ENCODE results near the gene SH3BP2. TPM values are rescaled to one million over a fixed set of nuclear protein-coding genes. Genes with fewer than 3 reads are reported as not detected.

The SH3BP2 gene
- polyA plus RNA-seq, 4 donors, result 30.8 to 37.9 (median 34.7) TPM

DNA sequence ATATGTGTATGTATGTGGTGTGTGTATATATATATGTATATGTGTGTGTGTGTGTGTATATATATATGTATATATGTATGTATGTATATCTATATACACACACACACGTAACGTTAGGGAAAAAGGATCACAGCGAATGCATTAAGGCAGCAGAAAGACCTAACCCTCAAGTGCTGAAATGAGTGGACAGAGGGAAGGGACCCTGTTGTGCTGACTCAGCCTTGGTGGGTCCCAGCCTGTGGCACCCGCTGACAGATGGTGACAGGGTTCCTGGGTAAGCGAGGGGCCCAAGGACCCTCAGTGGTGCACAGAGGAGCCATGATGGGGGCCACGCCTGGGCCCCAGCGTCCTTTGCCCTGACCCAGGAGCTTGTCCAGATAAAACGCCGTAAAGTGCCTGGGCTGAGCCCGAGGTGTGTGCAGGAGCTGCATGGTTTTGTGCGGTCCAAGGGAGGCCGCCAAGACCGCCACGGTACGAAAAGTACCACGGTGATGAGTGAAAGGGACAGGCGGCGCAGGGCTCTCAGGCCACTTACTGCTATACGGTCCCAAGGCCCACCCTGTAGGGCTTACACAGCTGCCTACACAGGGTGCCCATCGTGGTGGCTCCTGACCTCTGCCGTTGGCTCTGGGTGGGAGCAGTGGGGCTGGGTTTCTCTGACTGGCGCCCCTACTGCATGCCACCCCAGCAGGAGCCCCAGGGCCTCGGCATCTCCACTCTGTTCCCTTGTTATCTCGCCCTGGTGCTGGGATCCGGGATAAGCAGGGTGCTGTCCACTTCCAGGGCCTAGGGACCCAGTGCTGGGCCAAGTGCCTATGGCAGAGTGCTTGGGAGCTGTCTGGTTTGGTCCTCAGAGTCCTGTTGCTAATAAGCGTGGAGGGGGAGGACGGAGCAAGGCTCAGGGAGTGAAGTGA, 10.0 kb downstream of the SH3BP2 start:
- no peak for DNase-seq (ENCODE audit: low read depth in 4 of 4, low spot score in 3 of 4)

DNA sequence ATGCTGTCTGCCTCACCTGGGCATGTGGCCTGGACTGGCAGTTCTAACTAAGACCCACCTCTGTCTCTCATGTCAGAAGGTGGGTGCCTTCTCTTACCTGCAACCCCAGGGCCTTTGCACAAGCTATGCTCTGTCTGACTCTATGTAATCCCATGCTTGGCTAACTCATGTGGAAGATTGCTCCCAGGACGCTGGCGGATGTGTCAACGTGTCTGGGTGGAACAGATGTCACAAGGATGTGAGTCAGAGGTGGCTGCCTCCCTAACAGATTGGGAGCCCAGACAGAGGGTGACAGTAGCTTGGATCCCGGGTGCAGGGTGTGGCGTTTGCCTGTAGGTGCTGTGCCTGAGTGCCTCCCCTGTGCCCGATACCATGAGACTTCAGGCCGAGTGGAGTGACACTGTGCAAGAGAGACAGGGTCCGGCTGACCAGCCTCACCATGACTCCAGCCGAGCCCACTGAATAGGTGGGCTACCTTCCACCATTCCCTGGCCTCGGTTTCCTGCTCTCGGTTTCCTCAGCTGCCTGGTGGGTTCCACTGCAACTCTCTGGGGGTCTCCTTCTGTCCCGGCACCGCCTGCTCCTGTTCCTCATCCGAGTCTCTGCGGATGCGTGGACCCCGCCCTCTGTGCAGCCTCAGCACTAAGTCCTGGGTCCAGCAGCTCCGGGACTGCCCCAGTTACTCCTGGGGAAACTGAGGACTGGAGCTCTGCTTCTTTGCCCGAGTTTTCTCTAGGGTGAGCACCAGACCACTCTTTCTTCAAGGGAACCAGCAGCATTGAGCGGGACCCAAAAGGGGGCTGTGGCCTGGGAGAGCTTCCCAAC, 11.0 kb downstream of the SH3BP2 start:
- DNase-seq (ENCODE audit: low read depth in 4 of 4, low spot score in 3 of 4), result no peak

DNA sequence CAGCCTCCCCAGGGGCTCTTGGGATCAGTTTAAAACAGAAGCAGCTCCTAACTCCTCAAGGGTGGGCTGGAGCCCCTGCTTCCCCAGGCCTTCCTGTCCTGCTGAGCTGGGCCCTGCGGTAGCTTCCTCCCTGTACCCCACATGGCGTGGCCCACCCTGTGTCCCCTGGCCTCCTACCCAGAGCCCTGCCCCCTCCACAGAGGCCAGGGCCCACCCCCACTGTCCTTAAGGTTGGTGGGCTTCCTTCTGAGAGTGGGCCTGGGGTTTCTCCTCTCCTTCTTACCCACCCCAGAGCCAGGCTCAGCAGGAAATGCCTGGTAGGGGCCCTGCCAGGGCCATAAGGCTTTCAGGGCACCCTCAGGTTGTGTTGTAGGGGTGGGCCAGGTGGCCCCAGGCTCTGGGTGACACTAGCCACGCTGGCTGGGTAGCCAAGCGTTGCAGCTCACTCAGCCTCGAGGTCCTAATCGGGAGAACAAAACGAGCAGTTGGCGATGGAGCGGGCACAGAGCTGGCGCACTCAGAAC, 11.6 kb downstream of the SH3BP2 start:
- no peak for DNase-seq (ENCODE audit: low read depth in 4 of 4, low spot score in 3 of 4)

DNA sequence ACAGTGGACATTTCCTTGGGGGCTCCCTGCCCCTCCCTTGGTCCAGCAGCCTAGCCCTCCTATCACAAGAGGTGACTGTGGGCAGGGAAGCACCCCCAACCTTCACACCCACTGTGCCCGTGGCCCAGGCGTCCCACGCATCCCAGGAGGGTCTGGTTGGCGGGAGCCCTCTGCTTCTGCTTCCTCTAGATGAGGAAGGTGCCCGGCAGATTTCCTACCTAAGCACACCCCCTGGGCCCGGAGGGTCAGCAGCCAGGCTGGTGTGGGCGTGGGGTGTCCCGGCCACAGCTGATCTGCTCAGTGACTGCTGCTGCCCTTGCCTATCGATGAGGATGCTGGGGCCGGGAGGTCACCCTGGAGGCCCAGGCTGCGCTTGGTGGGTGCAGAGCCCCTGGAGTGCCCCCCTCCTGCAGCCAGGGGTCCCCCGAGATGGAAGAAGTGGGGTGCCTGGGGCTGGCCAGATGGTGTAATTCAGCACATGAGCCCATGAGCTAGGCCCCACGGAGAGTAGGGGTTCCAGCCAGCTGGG, 12.2 kb downstream of the SH3BP2 start:
- no peak for DNase-seq (ENCODE audit: low read depth in 4 of 4, low spot score in 3 of 4)

DNA sequence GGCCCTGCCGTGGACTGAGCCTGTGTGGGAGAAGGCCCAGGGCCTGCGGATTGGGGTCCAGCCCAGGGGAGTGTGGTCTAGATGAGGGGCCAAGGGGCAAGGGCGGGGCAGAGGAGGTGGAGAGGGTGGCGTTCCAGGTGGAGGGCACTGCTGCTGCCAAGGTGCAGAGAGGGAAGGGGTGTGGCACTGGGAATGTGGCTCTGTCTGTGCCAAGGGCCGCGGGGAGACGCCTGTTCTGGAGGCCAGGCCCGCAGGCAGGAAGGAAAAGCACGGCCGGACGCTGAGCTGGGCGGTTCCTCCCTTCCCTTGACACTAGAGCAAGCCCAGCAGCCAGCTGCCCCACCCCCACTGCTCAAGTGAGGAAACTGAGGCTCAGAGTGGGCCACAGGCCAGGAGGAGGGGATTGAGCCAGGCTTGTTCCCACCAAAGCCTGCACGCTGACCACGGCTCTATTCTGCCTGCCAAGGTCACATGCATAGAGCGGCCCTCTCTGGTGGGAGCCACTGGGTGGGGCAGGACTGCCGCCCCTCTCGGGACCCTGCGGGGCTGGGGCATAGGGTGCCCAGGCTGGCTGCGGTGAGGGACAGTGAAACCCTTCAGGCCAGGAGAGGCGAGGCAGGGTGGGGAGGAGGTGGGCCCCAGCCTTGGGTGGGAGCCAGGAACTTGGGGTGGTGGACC, 13.0 kb downstream of the SH3BP2 start:
- DNase-seq (ENCODE audit: low read depth in 4 of 4, low spot score in 3 of 4), result no peak

DNA sequence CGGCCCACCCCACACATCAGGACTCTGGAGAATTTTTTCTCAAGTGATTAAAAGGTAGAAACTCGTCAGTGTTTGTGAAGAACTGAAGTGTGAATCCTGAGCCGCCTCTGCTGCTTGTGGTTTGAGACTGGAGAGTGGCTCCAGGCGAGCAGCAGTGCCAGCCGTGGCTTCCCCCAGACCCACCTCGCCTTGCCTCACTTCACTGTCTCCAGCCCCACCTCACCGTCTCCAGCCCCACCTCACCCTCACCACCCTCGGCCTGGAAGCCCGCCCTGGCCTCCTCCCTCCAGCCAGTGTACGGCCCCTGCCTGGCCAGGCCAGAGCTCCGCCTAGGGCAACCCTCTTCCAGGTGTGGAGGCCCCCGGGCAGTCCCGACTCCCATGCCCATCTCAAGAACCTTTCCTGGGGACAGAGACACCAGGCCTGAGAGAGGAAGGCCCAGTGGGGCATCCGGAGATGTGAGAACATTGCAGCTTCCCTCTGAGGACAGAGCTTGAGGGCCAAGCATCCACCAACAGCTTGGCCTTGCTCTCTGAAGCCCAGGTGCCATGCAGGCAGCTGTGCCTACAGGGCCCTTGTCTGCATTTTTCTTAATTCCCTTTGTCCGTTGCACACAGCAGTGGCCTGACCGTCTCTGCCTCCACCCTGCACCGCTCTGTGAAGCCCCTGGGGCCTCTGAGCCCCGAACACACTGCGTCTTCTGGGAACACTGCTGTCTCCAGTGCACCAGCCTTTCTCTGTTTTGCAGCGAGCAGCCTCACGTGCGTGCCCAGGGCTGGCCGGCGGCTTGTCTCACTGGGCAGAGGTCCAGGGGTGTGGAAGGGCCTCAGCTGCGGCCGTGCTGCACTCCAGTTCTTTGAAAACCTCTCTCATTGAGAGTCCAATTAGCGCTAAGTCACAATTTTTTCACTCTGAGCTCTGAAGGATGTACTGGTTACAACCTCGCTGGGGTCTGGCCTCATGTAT, 13.8 kb downstream of the SH3BP2 start:
- DNase-seq (ENCODE audit: low read depth in 4 of 4, low spot score in 3 of 4), result no peak

DNA sequence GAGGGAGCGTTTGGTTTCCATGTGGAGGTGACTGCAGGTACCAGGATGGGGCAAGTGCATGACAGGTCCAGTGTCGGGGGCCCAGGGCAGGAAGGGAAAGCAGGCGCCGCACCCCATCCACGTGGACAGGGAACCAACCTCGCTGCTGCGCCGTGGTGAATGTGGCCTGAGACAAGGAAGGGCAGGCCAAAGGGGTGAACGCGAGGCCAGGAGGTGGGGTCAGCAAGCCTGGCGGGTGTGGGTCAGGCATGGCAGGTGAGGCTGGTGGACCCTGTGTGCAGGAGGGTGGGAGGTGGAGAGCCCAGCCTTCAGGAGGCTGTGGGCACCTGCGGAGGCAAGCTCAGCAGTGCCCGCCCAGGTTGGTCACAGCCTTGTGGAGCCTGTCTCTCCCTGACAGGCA, 14.7 kb downstream of the SH3BP2 start:
- no peak for DNase-seq (ENCODE audit: low read depth in 4 of 4, low spot score in 3 of 4)

DNA sequence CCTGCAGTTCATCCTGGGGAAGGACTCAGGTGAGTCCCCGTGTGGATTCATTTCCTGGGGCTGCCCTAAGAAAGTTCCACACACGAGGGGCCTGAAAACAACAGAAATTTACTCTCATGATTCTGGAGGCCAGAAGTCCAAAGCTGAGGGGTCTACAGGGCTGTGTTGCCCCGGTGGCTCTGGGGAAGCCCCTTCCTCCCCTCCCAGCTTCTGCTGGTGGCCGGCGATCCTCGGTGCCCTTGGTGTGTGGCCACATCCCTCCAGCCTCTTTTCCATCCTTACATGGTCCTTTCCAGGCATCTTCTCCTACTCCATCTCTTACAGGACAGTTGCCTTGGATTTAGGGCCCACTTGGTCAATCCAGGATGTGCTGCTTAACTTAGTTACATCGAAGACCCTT, 15.1 kb downstream of the SH3BP2 start:
- DNase-seq (ENCODE audit: low read depth in 4 of 4, low spot score in 3 of 4), result no peak

DNA sequence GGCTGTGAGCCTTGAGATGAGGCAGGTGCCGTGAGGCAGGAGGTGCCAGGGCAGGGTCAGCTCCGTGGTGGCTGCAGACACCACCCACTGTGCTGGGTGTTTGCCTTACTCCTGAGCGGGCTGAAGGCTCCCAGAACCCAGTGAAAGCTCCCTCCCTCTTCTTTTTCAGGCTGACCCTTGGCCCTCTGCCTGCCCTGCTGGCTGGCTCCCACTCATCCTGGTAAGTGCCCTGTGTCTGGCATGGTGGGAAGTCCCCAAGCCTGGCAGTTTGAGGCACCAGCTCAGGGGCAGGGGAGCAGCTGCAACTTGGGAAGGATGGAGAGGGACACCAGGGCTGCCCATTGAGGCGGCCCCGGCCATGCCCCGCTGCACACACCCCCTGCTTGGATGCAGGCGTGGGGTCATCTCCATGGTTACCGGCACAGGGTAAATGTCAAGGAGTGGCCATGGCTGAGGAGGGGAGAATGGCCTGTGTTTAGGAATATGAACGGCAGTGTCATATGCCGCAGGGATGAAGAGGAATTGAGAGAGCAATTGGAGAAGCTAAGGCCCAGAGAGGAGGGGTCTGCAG, 16.8 kb downstream of the SH3BP2 start:
- DNase-seq (ENCODE audit: low read depth in 4 of 4, low spot score in 3 of 4), result no peak

DNA sequence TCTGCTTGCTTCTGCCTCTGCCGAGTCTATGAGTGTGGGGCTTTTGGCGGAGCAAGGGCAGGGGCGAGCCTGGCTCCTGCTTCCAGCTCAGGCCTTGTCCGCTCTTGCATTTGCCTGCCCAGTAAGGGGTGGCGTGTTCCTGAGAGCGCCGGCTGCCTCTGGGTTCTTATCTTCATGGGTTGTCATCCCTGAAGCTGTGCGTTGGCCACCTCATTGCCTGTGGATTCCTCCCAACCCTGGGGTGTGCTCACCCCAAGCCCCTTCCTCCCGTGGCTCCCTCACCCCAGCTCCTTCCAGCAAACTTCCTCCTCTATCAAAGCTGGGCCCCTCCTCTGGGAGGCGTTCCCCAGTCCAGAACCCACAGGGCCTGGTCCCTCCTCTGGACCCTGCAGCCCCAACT, 17.5 kb downstream of the SH3BP2 start:
- no peak for DNase-seq (ENCODE audit: low read depth in 4 of 4, low spot score in 3 of 4)

DNA sequence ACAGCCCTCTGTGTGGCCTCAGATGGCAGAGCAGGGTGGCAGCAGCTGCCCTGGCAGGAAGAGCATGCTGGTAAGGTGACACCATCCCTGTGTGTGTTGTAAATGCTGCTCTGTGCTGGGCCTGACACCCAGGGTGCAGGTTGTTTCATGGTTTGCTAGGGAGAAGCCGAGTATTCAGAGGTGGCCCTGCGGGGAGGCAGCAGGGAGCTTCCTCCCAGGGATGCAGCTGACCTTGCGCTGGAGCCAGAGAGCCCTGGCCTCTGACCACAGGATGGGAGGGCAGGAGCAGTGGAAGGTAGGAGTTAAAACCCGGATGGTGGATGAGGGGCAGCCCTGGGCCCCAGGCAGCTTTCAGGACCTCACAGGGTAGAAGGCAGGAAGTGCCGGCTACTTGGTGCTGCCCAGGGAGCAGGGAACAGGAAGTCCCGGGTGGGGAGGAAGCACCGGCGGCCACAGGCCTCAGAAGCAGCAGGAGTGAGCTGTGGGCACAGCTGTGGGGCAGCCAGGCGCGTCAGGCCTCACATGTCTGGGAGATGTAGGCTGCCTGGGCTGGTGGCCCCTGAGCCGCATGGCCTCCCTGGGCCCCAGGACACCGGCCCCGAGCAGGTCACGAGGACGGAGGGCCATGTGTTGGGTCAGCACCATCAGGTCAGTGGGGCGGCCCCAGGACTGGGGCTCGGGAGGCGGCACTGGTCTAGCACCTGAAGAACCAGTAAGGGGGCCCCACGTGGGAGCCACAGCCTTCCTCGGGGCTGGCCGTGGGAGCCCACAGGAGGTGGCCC, 19.1 kb downstream of the SH3BP2 start:
- no peak for DNase-seq (ENCODE audit: low read depth in 4 of 4, low spot score in 3 of 4)

DNA sequence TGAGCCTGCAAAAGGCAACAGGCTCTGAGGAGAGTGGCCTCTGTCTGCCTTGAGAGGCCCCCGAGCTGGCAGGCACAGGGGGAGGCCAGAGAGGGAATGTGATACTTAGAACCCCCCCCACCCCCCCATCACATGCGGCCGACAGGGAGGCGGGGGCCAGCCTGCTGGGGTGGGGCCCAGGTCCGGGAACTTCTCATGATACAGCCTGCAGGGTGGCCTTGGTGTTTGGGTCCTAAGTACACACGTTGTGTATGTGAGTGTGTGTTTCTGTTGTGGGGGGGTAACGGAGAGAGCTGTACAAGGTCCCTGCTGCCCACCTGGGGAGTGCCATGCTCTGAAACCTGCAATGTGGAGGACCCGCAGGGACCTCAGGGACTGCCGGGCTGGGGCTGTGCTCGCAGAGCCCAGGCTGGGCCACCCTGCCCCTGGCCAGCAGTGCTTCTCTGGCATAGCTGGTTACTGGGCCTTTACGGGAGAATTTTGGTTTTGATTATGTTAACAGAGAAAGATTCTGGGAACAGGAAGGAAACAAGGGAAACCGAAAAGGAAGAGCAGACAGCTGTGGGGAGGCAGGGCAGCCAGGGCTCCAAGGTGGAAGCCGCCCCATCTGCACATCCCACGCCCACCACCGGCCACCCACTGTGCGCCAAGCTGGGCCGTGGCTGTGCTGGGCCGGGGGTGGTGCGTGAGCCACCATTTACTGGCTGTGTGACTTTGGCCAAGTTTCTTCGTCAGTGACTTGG, 19.9 kb downstream of the SH3BP2 start:
- DNase-seq (ENCODE audit: low read depth in 4 of 4, low spot score in 3 of 4), result no peak

DNA sequence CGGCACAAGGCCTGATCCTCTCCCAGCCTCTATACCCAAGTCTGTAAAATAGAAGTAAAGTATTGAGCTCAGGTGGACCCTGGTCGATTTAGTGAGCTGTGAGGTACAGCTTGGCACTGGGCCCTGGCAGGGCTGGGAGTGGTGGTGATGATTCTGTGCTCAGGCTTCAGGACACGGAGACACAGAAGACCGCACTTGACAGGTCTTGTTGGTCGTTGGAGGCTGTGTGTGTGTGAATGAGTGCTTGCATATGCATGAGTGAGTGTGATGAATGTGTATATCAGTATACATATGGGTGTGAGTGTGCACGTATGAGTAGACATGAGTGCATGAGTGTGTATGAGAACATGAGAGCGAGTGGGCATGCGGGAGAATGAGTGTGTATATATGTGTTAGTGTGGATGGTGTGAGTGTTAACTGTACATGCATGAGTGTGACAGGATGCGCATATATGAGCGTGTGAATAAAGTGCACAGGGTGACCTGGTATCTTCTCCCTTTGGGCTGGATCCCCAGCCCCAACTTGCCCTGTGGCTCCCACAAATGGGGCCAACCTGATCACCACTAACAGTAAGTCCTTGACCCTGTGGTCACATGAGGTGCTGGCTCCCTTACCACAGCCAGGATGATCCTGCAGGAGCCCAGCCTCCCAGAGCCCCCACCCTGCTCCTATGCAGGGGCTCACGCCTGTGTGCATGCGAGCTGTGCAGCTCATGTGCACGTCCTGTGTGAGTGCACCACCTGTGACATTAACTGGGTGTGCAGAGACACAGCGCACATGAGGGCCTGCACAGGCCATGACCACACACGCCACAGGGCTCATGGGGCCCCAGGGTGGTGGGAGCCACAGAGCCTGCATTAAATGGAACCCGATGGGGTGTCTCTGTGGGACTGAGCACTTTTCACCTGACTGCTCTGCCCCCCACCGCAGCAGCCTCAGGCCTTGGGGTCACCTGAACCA, 20.8 kb downstream of the SH3BP2 start:
- DNase-seq (ENCODE audit: low read depth in 4 of 4, low spot score in 3 of 4), result no peak

DNA sequence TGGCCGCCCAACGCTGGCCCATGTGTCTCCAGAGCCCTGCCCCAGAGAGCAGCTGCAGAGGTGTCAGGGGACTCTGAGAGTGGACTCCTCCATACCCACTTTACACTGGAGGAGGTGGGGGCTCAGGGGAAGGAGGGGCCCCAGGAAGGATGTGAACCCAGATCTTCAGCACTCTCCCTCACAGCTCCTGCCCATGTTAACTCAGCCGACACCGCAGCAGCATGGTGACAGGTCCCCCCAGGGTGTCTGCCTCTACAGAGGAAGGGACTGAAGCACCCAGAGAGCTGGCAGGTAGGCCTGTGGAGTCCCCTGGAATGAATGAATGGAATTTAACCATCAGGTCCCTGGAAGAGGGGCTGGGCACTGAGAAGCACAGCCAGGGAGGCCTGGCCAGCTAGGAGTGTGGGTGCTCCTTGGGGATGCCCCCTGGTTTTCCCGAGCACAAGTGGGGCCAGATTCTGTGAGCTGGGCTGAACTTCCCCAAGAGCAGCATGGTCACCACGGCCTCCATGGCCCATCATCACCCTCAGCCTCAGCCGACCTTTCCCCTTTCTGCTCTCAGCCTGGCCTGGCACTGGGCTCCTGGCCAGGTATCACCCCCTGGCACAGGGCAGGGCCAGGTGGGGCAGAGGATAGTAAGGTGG, 21.9 kb downstream of the SH3BP2 start:
- no peak for DNase-seq (ENCODE audit: low read depth in 4 of 4, low spot score in 3 of 4)

DNA sequence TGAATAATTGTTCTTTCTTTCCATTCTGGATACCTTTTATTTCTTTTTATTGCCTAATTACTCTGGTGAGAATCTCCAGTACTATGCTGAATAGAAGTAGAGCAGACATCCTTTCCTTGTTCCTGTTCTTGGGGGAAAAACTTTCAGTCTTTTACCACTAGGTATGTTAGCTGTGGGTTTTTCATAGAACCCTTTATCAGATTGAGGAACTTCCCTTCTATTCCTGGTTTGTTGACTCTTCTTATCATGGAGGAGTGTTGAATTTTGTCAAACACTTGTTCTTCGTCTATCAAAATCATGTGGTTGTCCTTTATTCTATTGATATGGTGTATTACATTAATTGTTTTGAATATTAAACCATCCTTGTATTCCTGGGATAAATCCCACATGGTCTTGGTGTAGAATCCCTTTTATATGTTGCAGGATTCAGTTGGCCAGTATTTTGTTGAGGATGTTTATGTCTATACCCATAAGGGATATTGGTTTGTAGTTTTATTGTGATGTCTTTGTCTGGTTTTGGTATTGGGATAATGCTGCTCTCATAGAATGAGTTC, 23.6 kb downstream of the SH3BP2 start:
- no peak for DNase-seq (ENCODE audit: low read depth in 4 of 4, low spot score in 3 of 4)

DNA sequence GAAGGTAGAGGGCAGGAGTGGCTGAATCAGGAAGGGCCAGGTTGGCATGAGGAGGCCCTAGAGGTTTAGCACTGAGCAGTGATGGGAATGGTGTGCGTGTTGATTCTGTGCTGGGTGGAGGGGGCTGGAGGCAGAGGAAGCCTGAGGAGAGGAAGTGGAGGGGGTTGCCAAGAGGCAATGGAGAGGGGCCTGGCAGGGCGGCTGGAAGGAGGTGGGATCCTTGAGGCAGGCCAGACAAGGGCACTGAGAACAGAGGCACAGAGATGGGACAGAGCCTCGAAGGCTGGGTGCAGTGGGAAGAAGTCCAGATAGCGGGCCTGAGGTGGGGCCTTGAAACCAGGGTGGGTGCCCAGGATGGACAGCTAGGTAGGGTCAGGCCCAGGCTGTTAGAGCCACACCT, 24.3 kb downstream of the SH3BP2 start:
- no peak for DNase-seq (ENCODE audit: low read depth in 4 of 4, low spot score in 3 of 4)

All from right renal pelvis (tissue), 4 donors.